ENCODE results near the gene NDUFS2. TPM values are rescaled to one million over a fixed set of nuclear protein-coding genes. Genes with fewer than 3 reads are reported as not detected.

Gene NDUFS2
- total and polyA plus RNA-seq, 2 of the 8 experiments (the other 6 are each of a cell fraction or from before 2014, with no cell fraction given): 95.1 to 113 TPM

- Histone ChIP-seq H3K4me1 (replicated peaks in 1 of 4; ENCODE audit: control insufficient read depth in 3 of 4, insufficient read depth in 4 of 4, low read length in 3 of 4) (no peaks in the 10 kb centered on the region), H3K27ac (ENCODE audit: low read depth, low read length) (no peak overlapping the region), H3K18ac (ENCODE audit: extremely low read depth, low read length) (no peak overlapping the region), H2BK12ac (ENCODE audit: low read depth, low read length) (no peak overlapping the region), H3K23ac (ENCODE audit: insufficient read length) (no peak overlapping the region), H2AFZ (ENCODE audit: low read length) (no peak overlapping the region), H3K14ac (ENCODE audit: insufficient read length) (no peak overlapping the region), H3K4ac (replicated peaks; ENCODE audit: insufficient read length, low read depth, low read length) (no peak overlapping the region), H3K79me1 (ENCODE audit: low read depth, low read length) (no peaks in the 10 kb centered on the region), H3K56ac (replicated peaks; ENCODE audit: insufficient read length, low read depth, low read length) (no peak overlapping the region), H4K5ac (ENCODE audit: insufficient read length, low read depth, low read length) (no peak overlapping the region), H3K23me2 (ENCODE audit: low read depth, low read length) (no peaks in the 10 kb centered on the region), H3K36me3 (ENCODE audit: control insufficient read depth in 2 of 4, insufficient read depth in 4 of 4, low read length in 3 of 4) (no peaks in the 10 kb centered on the region), H2AK5ac (ENCODE audit: low read depth, low read length) (no peak overlapping the region), H3K79me2 (ENCODE audit: control insufficient read depth in 1 of 2, insufficient read depth in 2 of 2, low read length in 2 of 2) (no peaks in the 10 kb centered on the region), H4K8ac (ENCODE audit: extremely low read depth, insufficient read depth, low read length) (no peak overlapping the region), H3K9ac (replicated peaks in 1 of 4; ENCODE audit: extremely low read depth in 1 of 4, low read depth in 3 of 4, low read length in 3 of 4) (no peak overlapping the region), H3K27me3 (replicated peaks in 1 of 4; ENCODE audit: control insufficient read depth in 3 of 4, extremely low read depth in 1 of 4, insufficient read depth in 3 of 4, low read length in 3 of 4) (no peaks in the 10 kb centered on the region), H2BK120ac (replicated peaks; ENCODE audit: low read depth, low read length) (no peak overlapping the region), H2BK15ac (ENCODE audit: low read length) (no peak overlapping the region), H3K4me3 (ENCODE audit: extremely low read depth in 1 of 4, insufficient read depth in 2 of 4, low read depth in 3 of 4, low read length in 4 of 4) (no peak overlapping the region), H3K9me3 (ENCODE audit: insufficient read depth in 2 of 2, low read depth in 1 of 2, low read length in 1 of 2) (0 out of 4 replicates have a peak, but pooled peaks cover 0 to under 1% of the 10 kb centered on the region in 2 experiments), H4K20me1 (replicated peaks in 1 of 2; ENCODE audit: control insufficient read depth in 1 of 2, insufficient read depth in 2 of 2, low read length in 2 of 2) (no peaks in the 10 kb centered on the region), H4K91ac (replicated peaks; ENCODE audit: insufficient read length, low read length) (no peak overlapping the region), H3K4me2 (ENCODE audit: insufficient read depth in 1 of 2, low read depth in 2 of 2, low read length in 2 of 2) (no peak overlapping the region), H2BK20ac (ENCODE audit: low read length) (no peak overlapping the region), H2BK5ac (ENCODE audit: low read depth, low read length) (no peak overlapping the region)
- ChIA-PET CTCF (ENCODE audit: partially characterized antibody) (interaction anchor here (1.2 kb wide), 1 partner anchor 61 kb away, joined by 3 read pairs; no protein-coding TSS in a partner anchor), POLR2A (ENCODE audit: partially characterized antibody) (interaction anchor here (1.5 kb wide), 1 partner anchor 35 kb away, joined by 3 read pairs; no protein-coding TSS in a partner anchor)
- DNase-seq (ENCODE audit: low read depth in 1 of 2, low spot score in 2 of 2) (no peak), FAIRE-seq (no peak)
- WGBS, 2 experiments (ENCODE audit: extremely low coverage in 1 of 2, insufficient coverage in 1 of 2, insufficient read length in 1 of 2, insufficient replicate concordance in 2 of 2, low coverage in 1 of 2, low lambda C conversion rate in 2 of 2, missing lambda C conversion rate in 1 of 2): 97% methylated on average over 8 of the region's 8 CpGs; no CpG with 5 or more reads in 1 of the 2 experiments
- TF ChIP-seq PHF8 (conservative IDR thresholded peaks at IDR 0.05; ENCODE audit: low read depth, low read length) (no peak), SAP30 (IDR thresholded peaks at IDR 0.05; ENCODE audit: insufficient read depth, insufficient replicate concordance, low read length) (no peak), HDAC6 (IDR thresholded peaks at IDR 0.05; ENCODE audit: low read depth, low read length) (no peak), CBX5 (IDR thresholded peaks at IDR 0.05; ENCODE audit: low read depth, low read length) (no peak), CEBPB (IDR thresholded peaks at IDR 0.05; ENCODE audit: low read depth, low read length) (no peak), CTCF (IDR thresholded peaks at IDR 0.05; ENCODE audit: control extremely low read depth in 1 of 3, insufficient read depth in 1 of 3, low read depth in 1 of 3, low read length in 3 of 3) (no peak), TEAD4 (IDR thresholded peaks at IDR 0.05; ENCODE audit: low read depth, low read length) (no peak), CREB1 (IDR thresholded peaks at IDR 0.05) (no peak), TBP (IDR thresholded peaks at IDR 0.05; ENCODE audit: low read depth, low read length) (no peak), SIN3A (conservative IDR thresholded peaks at IDR 0.05 in 1 of 2, IDR thresholded peaks at IDR 0.05 in 1 of 2; ENCODE audit: low read depth in 1 of 2, low read length in 2 of 2) (no peak), TAF1 (IDR thresholded peaks at IDR 0.05; ENCODE audit: low read depth, low read length) (no peak), RAD21 (IDR thresholded peaks at IDR 0.05 in 1 of 2, conservative IDR thresholded peaks at IDR 0.05 in 1 of 2; ENCODE audit: low read depth in 2 of 2, low read length in 2 of 2) (no peak)
Measured at GRCh38 chr1:161251579-161251978, 49.4 kb downstream of the NDUFS2 start.

Data from H1 (cell line).